GM19351 (cell line): ENCODE data around the gene LYST.

Experiments used
- ATAC-seq: cut with Tn5 transposase; IDR thresholded peaks from one replicate; pipeline ENCODE4 v1.9.1; 2021; ENCODE audit warnings: mild to moderate bottlenecking, moderate library complexity; ENCODE audit not compliant: unreplicated experiment

LYST gene

DNA sequence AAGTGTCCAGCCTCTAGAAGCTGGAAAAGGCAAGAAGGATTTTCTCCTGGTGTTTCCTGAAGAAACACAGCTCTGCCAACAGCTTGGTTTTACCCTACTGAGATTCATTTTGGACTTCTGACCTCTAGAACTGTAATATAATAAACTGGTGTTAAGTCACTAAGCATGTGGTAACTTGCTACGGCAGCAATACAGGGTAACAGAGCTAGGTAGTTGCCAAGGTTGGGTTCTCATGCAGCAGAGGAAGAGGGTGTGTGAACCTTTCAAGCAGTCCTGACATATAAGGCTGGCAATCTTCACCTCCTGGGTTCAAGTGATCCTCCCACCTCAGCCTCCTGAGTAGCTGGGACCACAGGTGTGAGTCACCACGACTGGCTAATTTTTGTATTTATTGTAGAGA, 253.1 kb downstream of the LYST start:
- ATAC-seq: no peak

DNA sequence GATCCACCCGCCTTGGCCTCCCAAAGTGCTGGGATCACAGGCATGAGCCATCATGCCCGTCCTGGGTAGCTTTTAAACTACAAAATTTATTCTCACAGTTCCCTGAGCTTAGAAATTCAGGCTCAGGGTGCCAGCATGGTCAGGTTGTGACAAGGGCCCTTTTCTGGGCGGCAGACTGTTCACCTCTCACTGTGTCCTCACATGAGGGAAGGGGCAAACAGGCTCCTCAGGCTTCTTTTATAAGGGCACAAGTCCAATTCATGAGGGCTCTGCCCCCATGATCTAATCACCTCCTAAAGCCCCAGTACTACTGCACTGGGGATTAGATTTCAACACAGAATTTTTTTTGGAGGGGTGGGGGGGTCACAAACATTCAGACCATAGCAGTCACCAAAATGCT, 253.9 kb downstream of the LYST start:
- ATAC-seq: no peak
